ENCODE results near the gene FA2H.
"Not testable (repeated sequence)": the region's sequence is repeated elsewhere in the genome, so short reads cannot be mapped to it uniquely, and the experiment has no call there.

The FA2H gene

DNA sequence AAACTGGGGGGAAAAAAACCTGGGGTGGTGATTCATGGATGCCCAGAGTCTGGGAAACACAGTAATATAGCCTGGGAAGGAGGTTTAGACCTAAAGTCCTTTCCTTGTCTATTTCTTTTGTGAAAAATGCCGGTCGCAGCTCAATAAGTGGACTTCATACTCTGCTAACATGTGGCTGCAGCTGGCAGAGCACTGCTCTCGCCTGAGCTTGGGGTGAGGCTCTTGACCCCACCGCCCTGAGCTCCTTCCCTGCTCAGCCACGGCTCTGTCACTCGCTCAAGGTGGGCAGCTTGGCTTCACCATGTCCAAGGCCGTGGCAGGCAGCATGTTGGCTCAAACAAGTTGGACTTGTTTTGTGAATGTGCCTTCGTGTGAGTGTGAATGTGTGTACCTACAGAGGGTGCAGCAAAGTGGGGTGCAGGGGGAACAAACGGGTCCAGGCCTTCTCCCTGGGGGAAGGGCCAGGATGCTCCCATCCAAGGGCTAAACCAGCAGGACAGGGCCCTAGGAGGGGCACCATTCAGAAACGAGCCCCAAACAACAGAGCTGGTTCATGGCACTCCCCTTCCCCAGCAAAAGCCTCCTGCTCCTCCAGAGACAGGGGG lies 4.9 kb downstream of the FA2H start:
- no peak for DNase-seq

- no peak for DNase-seq
Observed at GRCh38 chr16:74768239-74768638, 6.4 kb downstream of the FA2H start.

- no peak for DNase-seq
Observed at GRCh38 chr16:74767749-74768148, 6.9 kb downstream of the FA2H start.

DNA sequence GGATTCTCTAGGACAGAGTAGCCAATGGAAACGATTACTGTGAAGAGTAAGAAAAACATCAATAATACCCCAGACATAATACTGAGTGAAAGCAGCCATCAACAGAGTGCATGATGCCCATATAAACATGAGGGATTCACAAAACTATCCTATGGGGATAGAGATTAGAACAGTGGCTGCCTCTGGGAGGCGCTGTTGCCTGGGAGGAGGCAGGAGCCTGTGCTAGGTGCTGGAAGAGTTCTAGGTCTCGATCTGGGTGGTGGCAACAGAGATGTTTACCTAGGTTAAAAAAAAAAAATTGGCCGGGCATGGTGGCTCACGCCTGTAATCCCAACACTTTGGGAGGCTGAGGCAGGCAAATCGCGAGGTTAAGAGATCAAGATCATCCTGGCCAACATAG lies 7.9 kb downstream of the FA2H start:
- no peak for DNase-seq

DNA sequence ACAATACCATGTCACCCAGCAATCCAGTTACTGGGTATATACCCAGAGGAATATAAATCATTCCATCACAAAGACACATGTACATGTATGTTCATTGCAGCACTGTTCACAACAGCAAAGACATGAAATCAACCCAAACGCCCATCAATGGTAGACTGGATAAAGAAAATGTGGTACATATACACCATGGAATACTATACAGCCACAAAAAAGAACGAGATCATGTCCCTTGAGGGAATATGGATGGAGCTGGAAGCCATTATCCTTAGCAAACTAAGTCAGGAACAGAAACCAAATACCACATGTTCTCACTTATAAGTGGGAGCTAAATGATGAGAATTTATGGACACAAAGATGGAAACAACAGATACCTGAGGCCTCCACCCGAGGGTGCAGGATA lies 10.4 kb downstream of the FA2H start:
- DNase-seq, result not testable (repeated sequence)

GRCh38 chr16:74761665-74762064 lies 13.0 kb downstream of the FA2H start:
- no peak for DNase-seq

- DNase-seq, result no peak
Observed at GRCh38 chr16:74760007-74760767, 14.4 kb downstream of the FA2H start.

GRCh38 chr16:74759564-74759963 lies 15.1 kb downstream of the FA2H start:
- DNase-seq, result no peak

DNA sequence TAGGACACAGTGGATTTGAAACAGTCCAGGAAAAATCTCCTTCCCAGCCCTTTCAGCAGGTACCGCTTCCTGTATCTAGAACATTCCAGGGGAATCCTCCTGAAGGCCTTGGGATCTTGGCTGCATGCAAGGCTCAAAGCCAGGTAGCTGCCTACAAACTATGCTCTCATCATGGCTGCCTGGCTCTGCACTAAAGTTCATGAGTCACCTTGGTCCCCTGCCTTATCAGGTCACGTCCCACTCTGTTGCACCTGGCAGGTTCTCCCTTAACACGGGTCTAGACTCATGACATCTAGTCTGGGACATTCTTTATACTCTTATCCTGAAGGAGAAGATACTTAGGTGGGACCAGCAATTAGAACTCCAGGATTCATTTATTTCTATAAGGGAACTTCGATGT lies 15.8 kb downstream of the FA2H start:
- no peak for DNase-seq

DNA sequence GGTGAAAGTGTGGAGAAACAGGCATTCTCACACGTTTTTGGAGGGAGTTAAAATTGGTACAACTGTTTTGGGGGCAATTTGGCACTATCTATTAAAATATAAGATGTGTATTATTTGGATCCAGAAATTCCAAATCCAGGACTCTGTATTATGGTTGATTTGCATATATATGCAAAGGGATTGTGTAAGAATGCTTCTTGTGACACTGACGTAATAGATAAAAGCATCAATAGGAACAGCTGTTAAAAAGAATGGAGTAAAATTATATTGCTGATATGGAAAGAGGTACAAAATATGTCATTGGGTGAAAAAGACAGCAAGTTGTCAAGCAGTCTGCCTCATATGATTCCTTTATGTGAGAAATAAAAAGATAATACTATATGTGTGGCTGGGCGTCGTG lies 17.3 kb downstream of the FA2H start:
- no peak for DNase-seq

DNA sequence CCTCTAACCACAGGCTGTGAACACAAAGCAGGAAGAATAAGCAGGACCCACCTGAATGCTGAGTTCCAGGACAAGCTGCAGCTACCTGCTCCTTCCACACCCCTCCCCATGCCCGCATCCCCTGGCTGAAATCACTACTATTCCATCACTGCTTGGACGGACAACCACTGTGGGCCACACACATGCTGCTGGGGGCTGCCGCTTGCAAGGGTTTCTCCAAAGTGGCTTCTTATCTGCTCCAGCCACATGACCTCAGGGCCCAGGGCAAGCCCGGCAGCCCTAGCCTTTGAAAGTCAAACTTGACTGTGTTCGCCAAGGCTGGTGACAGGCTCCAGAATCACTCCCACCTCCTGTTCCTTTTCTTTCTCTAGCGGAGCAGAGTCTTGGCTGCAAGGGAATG lies 18.4 kb downstream of the FA2H start:
- no peak for DNase-seq

DNA sequence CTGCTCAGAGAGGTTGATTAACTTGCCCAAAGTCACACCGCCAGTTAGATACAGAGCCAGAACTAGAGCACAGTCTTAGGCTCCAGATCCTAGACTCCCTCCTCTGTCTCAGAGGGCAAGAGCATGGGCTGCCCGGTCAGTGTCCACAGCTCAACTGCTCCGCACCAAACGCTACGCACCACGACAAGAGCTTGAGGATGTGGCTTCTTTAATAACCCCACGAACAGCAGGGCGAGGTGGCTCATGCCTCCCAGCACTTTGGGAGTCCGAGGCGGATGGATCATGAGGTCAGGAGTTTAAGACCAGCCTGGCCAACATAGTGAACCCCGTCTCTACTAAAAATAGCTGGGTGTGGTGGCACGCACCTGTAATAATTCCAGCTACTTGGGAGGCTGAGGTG lies 21.4 kb downstream of the FA2H start:
- no peak for DNase-seq

DNA sequence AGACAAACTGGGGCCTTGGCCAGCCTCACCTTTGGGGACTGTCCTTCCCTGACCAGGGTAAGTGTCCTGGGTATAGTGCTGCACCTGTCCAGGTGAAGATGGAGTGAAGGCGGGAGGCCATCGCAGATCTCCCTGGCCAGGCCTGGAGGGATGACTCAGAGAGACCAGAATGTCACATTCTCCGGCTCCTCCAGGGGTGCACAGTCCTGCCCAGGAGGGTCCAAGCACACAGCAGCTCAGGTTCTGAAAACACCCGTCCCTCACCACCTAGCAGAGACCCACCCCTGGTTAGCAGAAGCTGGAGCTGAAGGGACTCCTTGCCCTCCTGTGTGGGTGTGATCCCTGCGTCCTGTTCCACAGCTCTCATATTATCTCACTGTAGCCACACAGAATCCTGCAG lies 21.9 kb downstream of the FA2H start:
- no peak for DNase-seq

DNA sequence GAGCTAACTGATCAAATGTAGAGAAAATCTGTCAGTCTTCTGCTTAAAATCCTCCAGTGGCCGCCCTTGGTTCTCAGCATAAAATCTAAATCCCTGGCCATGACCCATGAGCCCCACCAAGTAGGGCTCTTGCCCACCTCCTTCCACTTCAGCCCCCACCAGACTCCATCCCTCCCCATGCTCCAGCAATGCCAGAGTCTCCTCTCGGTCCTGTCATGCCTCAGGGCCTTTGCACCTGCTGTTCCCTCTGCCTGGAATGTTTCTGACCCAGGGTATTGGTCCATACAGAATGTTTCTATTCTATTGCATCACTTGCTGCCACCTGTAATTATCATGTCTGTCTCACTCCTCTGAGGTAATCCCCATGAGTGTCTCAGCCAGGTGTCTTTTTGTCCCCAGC lies 22.4 kb downstream of the FA2H start:
- DNase-seq, result no peak

GRCh38 chr16:74751658-74752057 lies 23.0 kb downstream of the FA2H start:
- no peak for DNase-seq

- no peak for DNase-seq
Observed at GRCh38 chr16:74749291-74750055, 25.1 kb downstream of the FA2H start.

DNA sequence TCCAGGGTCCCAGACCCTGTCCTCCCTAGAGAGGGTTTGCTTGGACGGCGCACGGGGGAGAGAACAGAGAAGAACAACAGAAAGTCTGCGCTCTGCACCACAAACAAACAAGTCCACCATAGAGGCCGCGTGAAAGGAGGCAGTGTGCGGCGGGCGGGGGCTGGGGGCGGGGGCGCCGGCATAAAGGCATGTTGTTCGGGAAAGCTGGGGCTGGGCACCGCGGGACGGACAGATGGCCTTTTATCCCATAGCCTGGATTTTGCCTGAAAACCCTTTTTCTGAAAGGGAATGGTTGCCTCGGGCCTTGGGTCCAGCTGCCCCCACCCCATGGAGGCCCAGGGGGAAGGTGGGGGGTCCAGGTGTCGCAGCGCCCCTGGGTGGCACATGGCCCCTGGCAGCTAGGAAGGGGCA lies 26.0 kb downstream of the FA2H start:
- no peak for DNase-seq

- no peak for DNase-seq
Observed at GRCh38 chr16:74747716-74748615, 26.7 kb downstream of the FA2H start.

- no peak for DNase-seq
Observed at GRCh38 chr16:74745926-74746325, 28.7 kb downstream of the FA2H start.

GRCh38 chr16:74745109-74745615 lies 29.5 kb downstream of the FA2H start:
- no peak for DNase-seq

- DNase-seq, result no peak
Observed at GRCh38 chr16:74744566-74744965, 30.1 kb downstream of the FA2H start.

GRCh38 chr16:74743668-74744299 lies 30.8 kb downstream of the FA2H start:
- no peak for DNase-seq
